C4-2B (cell line): ENCODE data around the gene ARID4B.
"Not testable (repeated sequence)": the region's sequence is repeated elsewhere in the genome, so short reads cannot be mapped to it uniquely, and the experiment has no call there.

ENCODE experiments used
- H3K27ac ChIP-seq: fragments of 450-650 bp; 2 replicates; pipeline ENCODE4 v1.5.1; 2017
- ZFX ChIP-seq: fragments of 450-650 bp; IDR thresholded peaks from 2 replicates; pipeline ENCODE4 v1.6.1; 2017
- TF ChIP-seq, protein P1 (sequence below): fragments of 450-650 bp; conservative IDR thresholded peaks from 2 replicates; pipeline ENCODE4 v1.5.1; 2017; ENCODE audit warnings: mild to moderate bottlenecking

Gene ARID4B

DNA sequence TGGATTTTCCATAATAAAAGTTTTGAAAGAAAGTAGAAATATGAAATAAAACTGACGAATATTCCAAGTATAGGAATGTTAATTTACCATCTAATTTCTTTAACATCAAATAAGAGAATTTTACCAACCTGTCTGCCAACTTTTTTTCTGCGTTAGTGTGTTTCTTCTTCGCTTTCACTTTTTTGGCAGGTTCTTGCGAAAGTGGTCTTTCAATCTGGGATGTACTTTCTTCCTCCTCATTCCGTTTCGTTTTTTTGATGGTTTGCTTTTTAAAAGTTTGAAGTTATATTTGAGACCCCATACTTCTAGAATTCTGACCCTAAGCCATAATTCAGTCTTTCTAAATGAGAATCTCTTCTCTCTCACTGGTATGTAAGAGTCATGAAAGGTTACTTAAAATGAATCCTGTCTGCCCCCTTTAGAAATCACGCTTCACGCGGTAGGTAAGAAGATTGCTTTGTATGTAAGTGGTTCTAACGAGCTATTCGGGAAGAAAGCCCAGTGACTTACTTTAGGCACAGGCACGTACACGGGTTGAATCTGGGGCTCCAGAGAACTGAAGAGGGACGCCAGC, 167.5 kb downstream of the ARID4B start:
- no peak for TF ChIP-seq ZFX
- TF ChIP-seq, protein P1, sequence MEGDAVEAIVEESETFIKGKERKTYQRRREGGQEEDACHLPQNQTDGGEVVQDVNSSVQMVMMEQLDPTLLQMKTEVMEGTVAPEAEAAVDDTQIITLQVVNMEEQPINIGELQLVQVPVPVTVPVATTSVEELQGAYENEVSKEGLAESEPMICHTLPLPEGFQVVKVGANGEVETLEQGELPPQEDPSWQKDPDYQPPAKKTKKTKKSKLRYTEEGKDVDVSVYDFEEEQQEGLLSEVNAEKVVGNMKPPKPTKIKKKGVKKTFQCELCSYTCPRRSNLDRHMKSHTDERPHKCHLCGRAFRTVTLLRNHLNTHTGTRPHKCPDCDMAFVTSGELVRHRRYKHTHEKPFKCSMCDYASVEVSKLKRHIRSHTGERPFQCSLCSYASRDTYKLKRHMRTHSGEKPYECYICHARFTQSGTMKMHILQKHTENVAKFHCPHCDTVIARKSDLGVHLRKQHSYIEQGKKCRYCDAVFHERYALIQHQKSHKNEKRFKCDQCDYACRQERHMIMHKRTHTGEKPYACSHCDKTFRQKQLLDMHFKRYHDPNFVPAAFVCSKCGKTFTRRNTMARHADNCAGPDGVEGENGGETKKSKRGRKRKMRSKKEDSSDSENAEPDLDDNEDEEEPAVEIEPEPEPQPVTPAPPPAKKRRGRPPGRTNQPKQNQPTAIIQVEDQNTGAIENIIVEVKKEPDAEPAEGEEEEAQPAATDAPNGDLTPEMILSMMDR: peak; percentile 7; the same call in 1 of the 2 replicates
- peak overlapping the region; percentile 77 for H3K27ac ChIP-seq

DNA sequence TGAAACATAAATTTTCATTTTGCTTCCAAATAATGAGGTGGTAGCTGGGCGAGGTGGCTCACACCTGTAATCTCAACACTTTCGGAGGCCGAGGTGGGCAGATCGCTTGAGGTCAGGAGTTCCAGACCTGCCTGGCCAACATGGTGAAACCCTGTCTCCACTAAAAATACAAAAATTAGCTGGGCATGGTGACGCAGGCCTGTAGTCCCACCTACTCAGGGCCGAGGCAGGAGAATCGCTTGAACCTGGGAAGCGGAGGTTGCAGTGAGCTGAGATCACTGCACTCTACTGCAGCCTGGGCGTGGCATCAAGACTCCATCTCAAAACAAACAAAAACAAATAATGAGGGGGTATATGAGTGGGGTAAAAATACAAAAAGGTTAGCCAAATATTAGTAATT, 168.0 kb downstream of the ARID4B start:
- H3K27ac ChIP-seq: peak overlapping the region; percentile 13; the same call in 1 of the 2 replicates

DNA sequence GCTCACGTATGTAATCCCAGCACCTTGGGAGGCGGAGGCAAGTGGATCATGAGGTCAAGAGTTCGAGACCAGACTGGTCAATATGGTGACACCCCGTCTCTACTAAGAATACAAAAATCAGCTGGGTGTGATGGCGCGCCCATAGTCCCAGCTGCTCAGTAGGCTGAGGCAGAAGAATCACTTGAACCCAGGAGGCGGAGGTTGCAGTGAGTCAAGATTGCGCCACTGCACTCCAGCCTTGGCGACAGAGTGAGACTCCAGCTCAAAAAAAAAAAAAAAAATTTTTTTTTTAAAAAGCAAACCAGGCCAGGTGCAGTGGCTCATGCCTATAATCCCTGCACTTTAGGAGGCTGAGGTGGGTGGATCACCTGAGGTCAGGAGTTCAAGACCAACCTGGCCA, 168.7 kb downstream of the ARID4B start:
- H3K27ac ChIP-seq: not testable (repeated sequence)

DNA sequence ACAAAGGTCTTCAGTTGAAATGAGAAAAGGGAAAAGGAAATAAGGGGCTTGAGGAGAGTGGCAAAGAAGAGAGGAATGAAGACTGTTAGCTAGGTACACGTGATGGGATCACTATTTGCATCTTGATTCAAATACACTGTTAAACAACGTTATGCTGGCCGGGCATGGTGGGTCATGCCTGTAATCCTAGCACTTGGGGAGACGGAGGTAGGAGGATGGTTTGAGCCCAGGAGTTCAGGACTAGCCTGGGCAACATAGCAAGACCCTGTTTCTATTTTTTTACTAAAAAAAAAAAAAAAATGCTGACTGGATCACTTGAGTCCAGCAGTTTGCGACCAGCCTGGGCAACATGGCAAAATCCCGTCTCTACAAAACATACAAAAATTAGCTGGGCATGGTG, 169.3 kb downstream of the ARID4B start:
- no peak overlapping the region for H3K27ac ChIP-seq
- TF ChIP-seq ZFX: no peak
- TF ChIP-seq, protein P1: no peak

DNA sequence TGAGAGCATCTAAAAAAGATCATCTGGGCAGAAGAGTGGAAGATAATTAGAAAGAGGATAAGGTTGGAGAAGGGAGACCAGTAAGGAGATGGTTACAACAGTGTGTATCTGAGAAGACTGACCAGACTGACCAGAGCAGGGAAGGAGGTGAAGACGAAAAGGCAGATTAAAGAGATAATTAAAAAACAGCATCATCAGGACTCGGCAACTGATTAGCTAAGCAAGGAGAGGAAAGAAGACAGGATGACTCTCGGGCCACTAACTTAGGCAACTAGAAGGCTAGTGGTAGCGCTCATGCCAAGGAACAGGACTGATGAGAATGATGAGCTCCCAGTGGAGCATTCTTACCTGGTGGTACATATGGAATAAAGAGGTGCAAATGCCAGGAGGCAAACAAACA, 170.8 kb downstream of the ARID4B start:
- TF ChIP-seq ZFX: no peak
- TF ChIP-seq, protein P1: no peak
- no peak overlapping the region for H3K27ac ChIP-seq

DNA sequence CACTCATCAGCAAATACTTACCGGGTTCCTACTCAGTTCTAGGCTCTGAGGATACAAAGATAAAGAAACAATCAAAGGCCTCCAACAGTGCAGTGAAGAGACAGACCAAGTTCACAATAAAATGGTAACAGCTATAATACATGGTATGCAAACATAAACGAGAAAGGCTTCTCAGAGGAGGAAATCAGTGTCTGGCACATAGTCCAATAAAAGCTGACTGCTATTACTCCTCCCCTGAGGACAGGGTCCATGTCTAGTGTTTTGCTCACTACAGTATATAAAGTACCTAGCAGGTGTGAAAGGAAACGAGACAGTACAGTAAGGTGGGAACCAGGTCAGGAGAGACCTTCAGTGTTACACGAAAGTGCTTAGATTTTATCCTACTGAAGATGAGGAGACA, 171.2 kb downstream of the ARID4B start:
- no peak for TF ChIP-seq ZFX
- TF ChIP-seq, protein P1: no peak; the same call in 1 of the 2 replicates
- no peak overlapping the region for H3K27ac ChIP-seq

DNA sequence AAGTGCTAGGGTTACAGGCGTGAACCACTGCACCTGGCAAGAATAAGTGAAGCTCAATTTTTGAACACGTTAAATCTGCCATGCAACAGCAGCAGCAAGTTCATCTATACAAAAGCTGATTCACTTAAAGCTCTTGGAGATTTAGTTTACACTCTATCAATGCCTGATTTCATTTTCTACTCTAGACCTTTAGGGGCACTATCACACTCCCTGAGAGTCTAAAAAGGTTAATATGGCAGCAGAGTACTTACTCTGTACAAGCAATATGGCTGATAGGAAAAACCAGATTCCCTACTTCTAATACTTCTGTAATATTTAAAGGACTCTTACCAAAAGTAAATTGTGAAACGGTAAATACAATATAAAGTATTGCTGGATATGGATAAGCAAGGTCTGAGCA, 171.7 kb downstream of the ARID4B start:
- TF ChIP-seq, protein P1: no peak; the same call in 1 of the 2 replicates
- H3K27ac ChIP-seq: no peak overlapping the region

DNA sequence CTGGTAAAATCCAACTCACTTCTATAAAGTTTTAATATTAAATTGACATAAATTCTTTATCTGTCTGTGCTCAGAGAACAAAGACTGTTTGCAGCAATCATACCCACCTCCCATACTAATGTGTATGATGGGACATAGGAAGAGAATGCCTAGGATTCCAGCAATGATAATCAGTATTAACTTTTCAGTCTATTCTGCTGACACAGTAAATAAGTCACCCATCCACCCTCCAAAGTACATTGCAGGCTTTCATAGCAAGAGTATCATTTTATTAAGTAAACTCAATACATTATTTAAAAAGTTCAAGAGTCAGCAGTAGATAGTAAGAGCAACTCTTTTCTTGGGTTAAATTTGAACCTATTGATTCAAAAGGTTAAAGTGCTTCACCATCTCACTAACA, 175.7 kb downstream of the ARID4B start:
- no peak for TF ChIP-seq ZFX
- TF ChIP-seq, protein P1: no peak
- no peak overlapping the region for H3K27ac ChIP-seq
